GM11168 (cell line): Measurements from ENCODE around the gene PIAS1.
"Not testable (repeated sequence)": the region's sequence is repeated elsewhere in the genome, so short reads cannot be mapped to it uniquely, and the experiment has no call there.

Experiments used
- in situ Hi-C: fragments of 300-500 bp; cut with MboI; formaldehyde crosslinking; loops from one replicate; pipeline ENCODE4 v1.12.0; 2022; ENCODE audit warnings: low sequenced_read_pairs; ENCODE audit not compliant: unreplicated experiment

The PIAS1 gene

GRCh38 chr15:68228143-68228970 is 174.2 kb downstream of the PIAS1 start:
- in situ Hi-C loops: no loop called here

DNA sequence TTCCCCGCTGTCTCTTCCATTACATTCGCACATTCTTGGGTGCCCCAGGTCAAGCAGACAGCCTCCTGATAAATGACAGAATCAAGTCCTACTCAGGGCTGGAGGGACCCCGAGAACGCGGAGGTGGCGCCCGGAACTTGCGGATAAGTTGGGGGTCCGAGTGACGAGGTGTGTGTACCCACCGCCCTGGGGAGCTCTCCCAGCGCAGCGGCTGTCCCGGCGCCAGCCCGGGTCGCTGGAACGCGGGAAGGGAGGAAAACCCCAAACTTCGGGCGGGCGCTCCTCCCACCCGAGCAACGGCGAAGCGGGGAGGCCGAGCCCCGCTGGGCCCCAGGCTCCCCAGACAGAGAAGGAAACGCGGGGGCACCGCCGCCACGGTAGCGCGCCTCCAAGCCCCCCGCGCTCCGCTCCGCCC is 174.9 kb downstream of the PIAS1 start:
- in situ Hi-C loops: no loop called here

DNA sequence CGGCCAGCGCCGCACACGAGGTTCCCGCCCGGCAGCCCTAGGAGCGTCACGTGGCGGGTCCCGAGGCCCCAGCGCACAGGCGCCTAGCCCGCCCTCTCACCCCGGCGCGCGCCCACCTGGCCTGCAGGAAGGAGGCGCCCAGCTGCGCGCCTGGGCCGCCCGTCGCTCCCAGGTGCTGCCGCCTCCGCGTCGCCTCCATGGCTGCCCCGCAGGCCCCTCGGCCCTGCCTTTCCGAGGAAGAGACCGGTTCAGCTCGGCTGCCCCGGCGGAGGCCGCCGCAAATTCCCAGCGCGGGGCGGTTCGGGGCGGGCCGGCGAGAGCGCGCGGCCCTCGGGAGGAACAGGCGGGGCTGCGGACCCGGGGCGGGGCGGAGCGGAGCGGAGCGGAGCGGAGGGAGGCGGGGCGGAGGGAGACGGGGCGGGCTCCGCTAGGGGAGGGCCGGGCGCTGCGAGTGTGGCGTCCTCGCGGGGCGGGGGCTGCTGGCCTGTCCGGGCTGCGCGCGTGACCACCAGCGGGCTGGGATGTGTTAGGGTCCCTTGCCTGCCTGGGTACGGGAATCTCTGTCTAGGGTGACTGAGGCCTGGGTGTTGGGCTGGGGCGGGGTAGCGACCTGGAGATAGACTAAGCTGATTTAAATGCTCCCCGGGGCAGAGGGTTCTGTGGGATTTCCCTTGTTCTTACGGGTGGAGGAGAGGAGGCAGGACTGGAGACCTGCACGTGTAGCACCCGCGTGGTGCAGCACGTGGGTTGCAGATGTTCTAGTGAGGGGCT is 175.5 kb downstream of the PIAS1 start, which contains the start of gene CLN6:
CLN6 (minus strand) TSS at position 343 of the 771 bp plus-strand sequence; CDS start at position 199, 144 bp downstream.
- in situ Hi-C loops: no loop called here

- in situ Hi-C loops: no loop called here
These were observed 176.3 kb downstream of the PIAS1 start for GRCh38 chr15:68230157-68231100.

DNA sequence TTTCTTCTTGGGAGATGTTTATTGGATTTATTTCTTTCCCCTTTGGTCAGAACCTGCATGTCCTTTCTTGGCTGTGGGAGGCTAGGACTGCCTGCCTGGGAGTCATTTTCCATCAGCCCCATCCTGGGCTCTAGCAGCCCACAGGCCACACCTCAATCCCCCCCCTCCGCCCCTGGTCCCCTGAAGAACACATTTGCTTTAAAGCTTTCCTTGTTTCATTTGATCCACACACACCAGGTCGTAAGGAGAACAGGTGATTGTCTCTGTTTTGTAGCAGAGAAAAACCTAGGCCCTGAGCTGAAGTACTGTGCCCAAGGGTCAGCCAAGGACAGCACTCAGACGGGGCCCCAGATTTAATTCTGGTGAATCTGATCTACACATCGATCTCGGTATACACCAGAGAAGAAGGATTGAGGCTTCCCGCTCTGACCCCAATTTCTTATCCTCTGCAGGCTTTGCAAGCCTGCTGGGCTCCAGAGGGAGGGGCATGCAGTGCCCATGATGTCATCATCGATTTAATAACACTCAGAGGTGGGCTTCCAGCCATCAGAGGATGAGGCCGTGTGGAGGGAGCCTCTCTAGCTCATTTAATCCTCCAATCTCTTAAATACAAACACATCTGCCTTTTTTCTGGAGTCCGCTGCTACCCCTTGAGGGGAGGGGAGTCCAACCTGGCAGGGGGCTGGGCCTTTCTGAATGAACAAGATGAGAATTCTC is 177.1 kb downstream of the PIAS1 start:
- in situ Hi-C loops: no loop called here

DNA sequence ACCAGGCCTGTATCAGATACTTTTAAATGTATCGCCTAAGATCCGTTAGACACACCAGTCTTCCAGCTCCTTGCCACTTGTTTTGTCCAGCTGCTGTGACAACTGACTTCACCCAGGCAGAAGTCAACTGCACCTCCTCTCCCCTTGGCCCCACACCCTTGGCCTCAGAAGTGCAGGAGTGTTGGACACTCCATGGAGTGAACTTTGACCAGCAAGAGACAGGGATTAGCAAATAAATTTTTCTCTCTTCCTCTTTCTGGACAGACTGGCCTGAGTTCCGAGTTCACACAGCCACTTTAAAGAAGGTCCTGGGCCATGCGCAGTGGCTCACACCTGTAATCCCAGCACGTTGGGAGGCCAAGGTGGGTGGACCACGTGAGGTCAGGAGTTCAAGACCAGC is 178.3 kb downstream of the PIAS1 start:
- in situ Hi-C loops: no loop called here

DNA sequence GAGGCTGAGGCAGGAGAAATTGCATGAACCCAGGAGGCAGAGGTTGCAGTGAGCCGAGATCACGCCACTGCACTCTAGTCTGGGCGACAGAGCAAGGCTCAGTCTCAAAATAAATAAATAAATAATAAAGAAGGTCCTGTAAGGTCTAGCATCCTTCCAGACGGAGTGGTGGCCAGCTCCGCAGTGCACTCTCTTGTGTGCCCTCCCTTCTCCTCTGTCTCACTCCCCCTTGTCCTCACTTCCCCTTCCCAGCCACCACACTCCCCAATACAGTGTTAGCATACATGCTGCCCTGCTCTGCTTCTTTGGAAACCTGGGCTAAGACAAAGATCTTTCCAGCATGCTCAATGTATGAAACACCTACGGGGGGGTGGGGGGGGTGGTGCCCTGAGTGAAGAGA is 178.8 kb downstream of the PIAS1 start:
- in situ Hi-C loops: no loop called here

DNA sequence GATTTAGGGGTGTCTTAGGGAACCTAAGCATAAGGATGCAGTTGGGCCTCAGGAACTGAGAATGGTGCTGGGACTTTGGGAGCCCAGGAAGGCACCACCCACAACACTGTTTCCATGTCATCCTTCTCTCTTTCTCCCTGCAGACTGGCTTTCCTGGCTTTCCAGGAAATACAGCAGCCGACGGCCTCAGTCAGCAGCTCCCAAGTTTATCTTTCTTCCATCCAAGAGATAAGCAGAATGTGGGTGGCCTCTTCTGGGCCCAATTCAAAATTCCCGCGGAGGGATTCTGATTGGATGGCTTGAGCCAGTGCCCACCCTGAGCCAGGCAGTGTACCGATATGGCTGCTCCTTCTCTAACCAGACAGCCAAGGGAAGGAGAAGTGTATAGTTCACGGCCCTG is 179.9 kb downstream of the PIAS1 start:
- in situ Hi-C loops: no loop called here

GRCh38 chr15:68234520-68234919 is 180.4 kb downstream of the PIAS1 start:
- in situ Hi-C loops: not testable (repeated sequence)

- in situ Hi-C loops: no loop called here
These were observed 180.9 kb downstream of the PIAS1 start for GRCh38 chr15:68235022-68235421.

DNA sequence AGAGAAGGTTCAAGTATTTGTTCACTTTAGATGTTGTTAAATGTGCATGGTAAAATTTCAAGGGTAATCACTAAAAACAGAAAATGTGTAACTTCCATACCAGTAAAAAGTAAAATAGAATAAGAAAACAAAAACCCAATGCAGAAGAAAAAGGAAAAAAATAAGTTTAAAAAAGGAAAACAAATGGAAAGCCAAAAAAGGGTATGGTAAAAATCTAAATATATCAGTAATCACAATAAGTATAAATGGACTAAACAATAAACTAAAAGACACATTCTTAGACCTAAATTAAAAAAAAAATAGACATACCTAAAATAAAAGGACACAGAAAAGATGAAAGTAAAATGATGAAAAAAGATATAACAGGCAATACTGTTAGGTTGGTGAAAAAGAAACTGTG is 184.9 kb downstream of the PIAS1 start:
- in situ Hi-C loops: no loop called here

- in situ Hi-C loops: no loop called here
These were observed 187.2 kb downstream of the PIAS1 start for GRCh38 chr15:68241088-68241935.
